Central memory CD4-positive, alpha-beta T cell (primary cell): Measurements from ENCODE around the gene MAP1A.
A peak's percentile ranks its signal among the peaks of the same experiment; 100 is the strongest.

Experiments used
- DNase-seq: peaks from one replicate; pipeline ENCODE4 v3.0.0; 2022
- total RNA-seq, 3 experiments: gene quantifications; one replicate each; lab custom pipeline; 2026; lab: John Stamatoyannopoulos, UW

MAP1A gene
- total RNA-seq = 1.5 to 44.3 (median 12.3) reads per million in 3 experiments

- no peak for DNase-seq
Measured at GRCh38 chr15:43517354-43518196, at the start of gene MAP1A. MAP1A (plus strand) TSS chr15:43517608; CDS start chr15:43521474, 3,866 bp downstream.

- DNase-seq = no peak
Measured at GRCh38 chr15:43469867-43470266, 47.5 kb upstream of the MAP1A start.

GRCh38 chr15:43471975-43472374 is 45.4 kb upstream of the MAP1A start:
- no peak for DNase-seq

DNA sequence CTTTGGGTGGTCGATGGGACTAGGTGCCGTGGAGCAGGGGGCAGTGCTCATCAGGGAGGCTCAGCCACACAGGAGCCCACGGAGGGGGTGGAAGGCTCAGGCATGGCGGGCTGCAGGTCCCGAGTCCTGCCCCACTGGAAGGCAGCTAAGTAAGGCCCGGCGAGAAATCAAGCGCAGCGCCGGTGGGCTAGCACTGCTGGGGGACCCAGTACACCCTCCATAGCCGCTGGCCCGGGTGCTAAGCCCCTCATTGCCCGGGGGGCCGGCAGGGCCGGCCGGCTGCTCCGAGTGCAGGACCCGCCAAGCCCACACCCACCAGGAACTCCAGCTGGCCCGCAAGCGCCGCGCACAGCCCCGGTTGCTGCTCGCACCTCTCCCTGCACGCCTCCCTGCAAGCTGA is 43.5 kb upstream of the MAP1A start:
- DNase-seq = no peak

- DNase-seq = peak; percentile 26
Measured at GRCh38 chr15:43483297-43484128, 33.9 kb upstream of the MAP1A start.

DNA sequence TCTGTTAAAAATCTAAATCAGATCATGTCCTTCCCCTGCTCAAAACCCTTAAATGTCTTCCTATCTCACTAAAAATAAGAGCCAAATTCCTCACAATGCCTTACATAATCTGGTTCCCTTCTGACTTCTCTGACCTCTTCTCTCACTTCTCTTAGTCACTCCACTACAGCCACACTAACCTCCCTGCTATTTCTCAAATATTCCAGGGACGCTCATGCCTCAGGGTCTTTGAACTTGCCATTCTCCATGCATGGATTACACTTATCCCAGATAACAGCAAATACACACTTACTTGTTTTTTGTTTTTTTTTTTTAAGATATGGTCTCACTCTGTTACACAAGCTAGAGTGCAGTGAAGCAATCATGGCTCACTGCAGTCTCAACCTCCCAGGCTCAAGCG is 33.0 kb upstream of the MAP1A start:
- no peak for DNase-seq

GRCh38 chr15:43487271-43487895 is 30.0 kb upstream of the MAP1A start:
- no peak for DNase-seq

GRCh38 chr15:43488790-43489189 is 28.6 kb upstream of the MAP1A start:
- no peak for DNase-seq

GRCh38 chr15:43489191-43489590 is 28.2 kb upstream of the MAP1A start:
- DNase-seq = no peak

DNA sequence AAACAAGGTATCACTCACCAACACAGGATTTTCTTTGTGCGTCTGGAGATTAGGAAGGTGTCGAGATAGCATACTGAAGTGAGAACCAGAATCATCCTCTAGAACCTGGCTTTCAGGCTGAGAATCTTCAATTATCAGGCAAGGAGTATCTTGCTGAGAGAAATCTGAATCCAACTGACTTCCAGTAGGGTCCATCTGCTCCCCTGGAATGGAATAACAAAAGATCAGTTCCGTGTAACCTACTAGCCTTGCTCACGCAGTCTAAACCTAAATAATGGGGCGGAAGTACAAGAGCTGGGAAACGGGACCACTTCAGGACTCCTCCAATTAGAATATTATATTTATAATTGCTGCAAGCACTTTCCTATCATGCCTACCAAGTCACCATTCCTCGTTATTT is 25.1 kb upstream of the MAP1A start:
- no peak for DNase-seq

GRCh38 chr15:43492673-43493601 is 24.5 kb upstream of the MAP1A start, which contains the start of gene TP53BP1:
TP53BP1 (minus strand) TSS chr15:43493156; CDS start chr15:43493043, 113 bp downstream.
- DNase-seq = peak; percentile 94

DNA sequence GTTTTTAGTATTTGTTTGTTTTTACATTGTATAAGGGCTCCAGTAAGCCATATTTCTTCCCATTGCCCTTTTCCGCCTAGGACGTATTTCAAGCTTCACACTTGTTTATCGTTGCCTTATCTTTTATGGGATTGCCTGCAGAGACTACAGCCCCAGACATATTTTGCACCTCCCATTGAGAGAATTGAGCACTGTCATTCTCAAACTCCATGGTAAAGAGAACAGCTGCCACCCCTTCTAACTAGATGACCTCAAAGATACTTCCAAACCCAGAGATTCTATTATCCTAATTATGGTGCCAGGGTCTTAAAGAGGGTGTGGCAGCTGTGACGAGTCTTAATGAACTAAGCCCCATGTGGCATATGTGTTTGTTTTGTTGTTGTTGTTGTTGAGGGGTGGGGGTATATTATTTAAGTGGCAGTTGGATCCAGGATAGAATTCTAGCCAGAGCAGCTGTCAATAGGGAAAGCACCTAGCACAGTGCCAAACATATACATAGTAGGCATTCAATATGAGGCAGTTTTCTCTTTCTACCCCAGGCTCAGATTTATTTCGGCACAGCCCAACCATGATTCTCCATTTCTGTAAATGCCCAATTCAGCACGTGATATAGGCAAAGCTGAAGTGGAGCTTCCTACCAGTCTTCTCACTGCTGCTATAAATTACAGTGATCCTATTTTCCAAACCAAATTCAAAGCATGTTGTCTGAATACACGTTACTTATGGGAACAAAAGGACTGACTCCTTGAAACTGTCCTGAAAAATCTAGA is 23.5 kb upstream of the MAP1A start:
- no peak for DNase-seq

GRCh38 chr15:43498990-43499389 is 18.4 kb upstream of the MAP1A start:
- no peak for DNase-seq

GRCh38 chr15:43499635-43500034 is 17.8 kb upstream of the MAP1A start:
- no peak for DNase-seq

- no peak for DNase-seq
Measured at GRCh38 chr15:43505738-43506137, 11.7 kb upstream of the MAP1A start.

- DNase-seq = no peak
Measured at GRCh38 chr15:43508421-43508820, 9.0 kb upstream of the MAP1A start.

DNA sequence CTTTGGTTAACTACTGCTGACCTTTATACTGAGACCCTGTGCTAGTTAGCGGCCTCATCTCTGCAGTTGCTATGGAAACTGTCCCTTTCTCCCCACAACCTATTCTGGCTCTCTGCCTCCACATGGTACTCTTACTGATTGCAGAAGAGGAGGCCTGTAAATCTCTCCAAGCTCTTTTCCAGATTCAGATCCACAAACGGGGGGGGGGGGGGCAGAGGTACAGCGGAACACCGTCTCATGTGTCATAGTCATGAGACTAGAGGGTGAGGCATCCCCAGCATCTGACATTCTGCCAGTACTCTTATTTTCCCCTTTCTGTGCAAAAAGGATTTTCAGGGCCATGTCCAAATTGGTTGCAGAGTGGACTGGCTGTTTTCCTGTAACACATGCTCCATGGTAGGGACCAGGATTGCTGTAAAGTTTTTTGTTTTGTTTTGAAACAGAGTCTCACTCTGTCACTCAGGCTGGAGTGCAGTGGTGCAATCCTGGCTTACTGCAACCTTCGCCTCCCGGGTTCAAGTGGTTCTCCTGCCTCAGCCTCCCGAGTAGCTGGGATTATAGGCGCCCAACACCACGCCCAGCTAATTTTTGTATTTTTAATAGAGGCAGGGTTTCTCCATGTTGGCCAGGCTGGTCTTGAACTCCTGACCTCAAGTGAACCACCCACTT is 8.3 kb upstream of the MAP1A start:
- DNase-seq = no peak

DNA sequence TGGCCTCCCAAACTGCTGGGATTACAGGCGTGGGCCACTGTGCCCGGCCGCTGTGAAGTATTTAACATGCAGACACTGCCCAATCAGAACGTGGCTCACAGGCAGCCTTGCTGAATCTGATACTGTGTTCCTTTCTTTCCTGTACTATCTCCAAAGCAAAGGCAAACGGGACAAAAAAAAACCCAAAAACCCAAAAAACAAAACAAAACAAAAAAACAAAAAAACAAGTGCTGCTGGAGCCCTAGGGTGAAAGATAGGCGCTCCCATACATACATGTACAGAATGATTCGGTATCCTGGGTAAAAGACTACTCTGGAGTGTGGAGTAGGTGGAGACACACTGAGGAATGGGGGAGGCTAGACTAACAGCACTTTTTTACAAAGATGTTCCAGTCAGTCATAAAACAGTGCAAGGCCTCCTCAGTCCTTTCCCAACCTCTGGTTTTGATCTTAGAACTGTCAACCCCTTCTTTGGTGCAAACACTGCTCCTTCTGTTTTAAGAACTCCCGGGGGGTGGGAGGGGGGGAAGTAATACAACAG is 7.7 kb upstream of the MAP1A start:
- no peak for DNase-seq

- DNase-seq = peak; percentile 97
Measured at GRCh38 chr15:43510200-43511011, 7.0 kb upstream of the MAP1A start.
